H1 (cell line): ENCODE results near the gene KCNA2. TPM values are rescaled to one million over a fixed set of nuclear protein-coding genes. Genes with fewer than 3 reads are reported as not detected.

Experiments
- CHD7 ChIP-seq: fragments of 300-600 bp; sonication (generic); IDR thresholded peaks from 2 replicates; pipeline ENCODE4 v1.7.1; 2012; ENCODE audit warnings: low read length, moderate library complexity, mild to moderate bottlenecking, inconsistent platforms; ENCODE audit not compliant: insufficient replicate concordance
- polyA plus RNA-seq, 7 experiments: library from polyadenylated mRNA; depleted of rRNA in 3 of 7; stranded (reverse) in 5 of 7; unstranded in 2 of 7; fragments of >200 nt in 5 of 7; fragments of 200-250 nt in 2 of 7; gene quantifications; 1 replicate in 5 of 7; 2 replicates in 1 of 7; 4 replicates in 1 of 7; pipeline versions ENCODE4 v1.2.1 to v1.2.3, GENCODE V29; 2011 to 2013; ENCODE audit warnings: missing spikeins in 2 of 7, mixed read lengths in 2 of 7
- total RNA-seq: library from RNA; stranded (reverse); fragmentation: NEBNext Ultra II Directional; extraction: Animal tissue kit (Norgen Biotek cat#: 25700); gene quantifications from 2 replicates; pipeline ENCODE4 v1.2.1, GENCODE V29; 2021

The KCNA2 gene
- total and polyA plus RNA-seq, 2 of the 8 experiments (the other 6 are each of a cell fraction or from before 2014, with no cell fraction given) = 0.26 to 0.78 TPM

- no peak for TF ChIP-seq CHD7
Observed at GRCh38 chr1:110645211-110645610, 39.1 kb upstream of the KCNA2 start (continued).
